NCI-H510A (cell line): Measurements from ENCODE around the gene CYP27A1.
A peak's percentile ranks its signal among the peaks of the same experiment; 100 is the strongest.

ENCODE experiments used
- DNase-seq: peaks from one replicate; lab custom pipeline; 2025; lab: John Stamatoyannopoulos, UW

Gene CYP27A1

GRCh38 chr2:218859556-218859987 is 77.6 kb downstream of the CYP27A1 start, which contains the start of gene WNT6:
Gene WNT6 (plus strand): TSS chr2:218859805. CDS start chr2:218860038, 233 bp downstream.
- DNase-seq, result no peak

- DNase-seq, result no peak
Observed at GRCh38 chr2:218859988-218860831, 78.3 kb downstream of the CYP27A1 start.

DNA sequence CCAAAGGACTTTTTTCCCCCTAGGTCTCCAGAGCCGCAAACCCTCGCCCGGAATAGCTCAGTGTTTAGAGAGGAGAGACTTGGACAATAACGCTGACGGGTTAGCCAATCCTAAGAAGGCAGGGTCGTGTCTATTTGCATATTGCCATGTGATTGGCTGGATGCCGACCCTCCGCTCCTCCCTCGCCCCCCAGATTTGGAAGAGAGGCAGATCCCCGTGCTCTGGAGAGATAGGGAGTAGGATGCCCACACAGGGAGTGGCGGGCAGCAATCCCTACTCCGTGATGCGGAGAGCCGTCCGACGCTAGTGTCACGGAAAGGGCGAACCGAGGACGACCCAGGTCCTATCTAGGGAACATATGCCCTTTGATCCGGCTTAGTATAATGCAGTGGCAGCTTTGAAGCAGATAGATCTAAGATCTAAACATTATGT is 79.0 kb downstream of the CYP27A1 start:
- DNase-seq, result peak; percentile 38

DNA sequence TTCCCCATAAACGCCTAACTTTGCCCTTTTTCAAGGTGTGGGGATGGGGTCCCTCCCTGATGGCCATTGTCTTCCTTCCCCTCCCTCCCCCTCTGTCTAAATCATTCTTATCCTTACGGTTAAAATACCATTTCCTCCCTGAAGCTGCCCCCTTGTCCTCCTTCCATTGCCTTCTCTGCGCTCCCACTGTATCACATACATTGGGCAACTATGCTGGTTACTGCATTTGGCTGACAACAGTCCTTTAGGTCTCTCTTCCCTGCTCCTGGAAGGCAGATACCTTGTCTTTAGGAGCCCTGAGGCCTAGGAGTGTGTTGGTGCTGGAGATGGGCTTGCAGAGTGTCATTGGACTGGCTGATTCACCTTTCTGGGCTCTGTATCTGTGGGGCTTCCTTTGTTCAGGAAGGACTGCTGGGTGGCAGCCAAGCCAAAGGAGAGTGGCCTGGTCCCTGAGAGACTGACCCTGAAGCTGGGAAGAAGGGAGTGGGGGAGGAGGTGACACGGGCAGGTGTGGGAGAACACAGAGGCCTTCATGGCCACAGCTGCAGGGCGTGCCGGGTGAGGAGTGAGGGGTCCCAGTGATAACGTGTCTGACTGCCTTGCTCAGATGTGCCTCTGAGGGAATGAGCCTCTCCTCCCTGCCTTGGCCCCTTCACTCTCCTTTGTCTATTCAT is 79.8 kb downstream of the CYP27A1 start:
- DNase-seq, result no peak

DNA sequence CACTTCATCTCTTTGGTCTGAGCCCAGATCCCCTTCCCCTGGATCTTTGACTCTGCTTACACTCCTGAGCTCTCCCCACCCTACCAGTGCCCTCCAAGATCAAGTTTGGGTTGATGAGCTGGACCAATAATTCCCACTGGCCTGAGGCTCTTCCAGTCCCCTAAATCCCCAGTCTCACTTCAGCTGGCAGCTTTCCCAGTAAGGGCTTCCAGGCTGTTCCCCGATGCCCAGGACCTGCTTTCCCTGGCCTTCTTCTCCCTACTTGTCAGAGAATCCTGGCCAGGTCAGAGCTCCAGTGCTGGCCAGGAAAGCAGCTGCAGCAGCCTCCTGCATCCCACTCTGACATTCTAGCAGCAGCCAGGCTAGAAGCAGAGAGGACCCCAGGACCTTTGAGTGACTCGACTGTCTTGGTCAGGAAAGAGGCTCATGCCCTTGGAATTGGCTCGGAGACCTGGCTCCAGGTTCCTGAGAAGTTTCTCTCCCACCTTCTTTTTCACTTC is 81.1 kb downstream of the CYP27A1 start:
- no peak for DNase-seq
